Thyroid gland (tissue), 4 donors: ENCODE results near the gene ISLR2.
"Not testable (repeated sequence)": the region's sequence is repeated elsewhere in the genome, so short reads cannot be mapped to it uniquely, and the experiment has no call there.

ENCODE experiments used
- CTCF ChIP-seq, 6 experiments: fragments of 200-600 bp in 3 of 6; fragments of 450-650 bp in 3 of 6; sonication (generic) in 3 of 6; IDR thresholded peaks; one replicate each; pipeline ENCODE4 v1.5.1; 2016 to 2019; ENCODE audit warnings: antibody characterized with exemption in 6 of 6, mild to moderate bottlenecking in 2 of 6, inconsistent platforms in 1 of 6, moderate library complexity in 1 of 6
- POLR2A ChIP-seq, 2 donors: fragments of 450-650 bp; IDR thresholded peaks; one replicate each; pipeline ENCODE4 v1.6.1; 2017; ENCODE audit warnings: antibody characterized with exemption in 2 of 2, mild to moderate bottlenecking in 2 of 2, moderate library complexity in 1 of 2

- TF ChIP-seq CTCF, POLR2A (IDR thresholded peaks at IDR 0.05): not testable (repeated sequence)
Observed at GRCh38 chr15:74095610-74096009, 34.8 kb upstream of the ISLR2 start.
